ENCODE measurements around the gene WNT9B.

GRCh38 chr17:46878055-46878454 lies 26.7 kb downstream of the WNT9B start:
- TF ChIP-seq REST (IDR thresholded peaks at IDR 0.05; ENCODE audit: unreplicated experiment) (no peak), CTCF (conservative IDR thresholded peaks at IDR 0.05; ENCODE audit: low read depth in 2 of 2) (no peak), EZH2 (IDR thresholded peaks at IDR 0.05; ENCODE audit: low read depth, unreplicated experiment) (no peak), POLR2AphosphoS5 (IDR thresholded peaks at IDR 0.05; ENCODE audit: low read depth) (no peak), CREB1 (CRISPR knock-in tag; IDR thresholded peaks at IDR 0.05; ENCODE audit: low read depth) (no peak), EZH2phosphoT487 (IDR thresholded peaks at IDR 0.05; ENCODE audit: unreplicated experiment) (no peak), JUNB (IDR thresholded peaks at IDR 0.05; ENCODE audit: unreplicated experiment) (no peak), ETS1 (IDR thresholded peaks at IDR 0.05) (no peak), STAT1 (IDR thresholded peaks at IDR 0.05; ENCODE audit: unreplicated experiment) (no peak), ZNF462 (CRISPR knock-in tag; IDR thresholded peaks at IDR 0.05) (no peak), ZNF331 (CRISPR knock-in tag; IDR thresholded peaks at IDR 0.05; ENCODE audit: low read depth) (no peak), NANOG (IDR thresholded peaks at IDR 0.05; ENCODE audit: borderline replicate concordance) (no peak), ZNF114 (CRISPR knock-in tag; IDR thresholded peaks at IDR 0.05) (no peak)

Data from GM23338 (cell line).